Mesodermal cell (in vitro differentiated cells): ENCODE results near the gene IGSF9B.

Experiments used
- H3K27ac ChIP-seq: 2 replicates; pipeline ENCODE4 v1.7.0; 2013; ENCODE audit warnings: mild to moderate bottlenecking, low read depth, low read length, moderate library complexity; ENCODE audit not compliant: severe bottlenecking
- H3K36me3 ChIP-seq: 2 replicates; pipeline ENCODE4 v1.7.1; 2013; ENCODE audit warnings: mild to moderate bottlenecking, low read length, moderate library complexity; ENCODE audit not compliant: control insufficient read depth, insufficient read depth
- H3K4me1 ChIP-seq: one replicate; pipeline ENCODE4 v1.7.1; 2013; ENCODE audit warnings: mild to moderate bottlenecking, low read length; ENCODE audit not compliant: insufficient read depth, control insufficient read depth, poor library complexity, severe bottlenecking
- H3K4me3 ChIP-seq: 2 replicates; pipeline ENCODE4 v1.7.0; 2013; ENCODE audit warnings: low read length, control low read depth, mild to moderate bottlenecking; ENCODE audit not compliant: insufficient read depth, poor library complexity, severe bottlenecking; ENCODE audit errors: extremely low read depth
- H3K9me3 ChIP-seq: 2 replicates; pipeline ENCODE4 v1.7.1; 2013; ENCODE audit warnings: mild to moderate bottlenecking, low read length, moderate library complexity; ENCODE audit not compliant: control insufficient read depth
- WGBS, 2 experiments: methylation state at CpG; one replicate each; pipeline ENCODE4 v1.1.5; 2013; ENCODE audit warnings: missing lambda C conversion rate in 2 of 2; ENCODE audit not compliant: insufficient coverage in 2 of 2; 5-methylcytosine and 5-hydroxymethylcytosine counted together

The IGSF9B gene

DNA sequence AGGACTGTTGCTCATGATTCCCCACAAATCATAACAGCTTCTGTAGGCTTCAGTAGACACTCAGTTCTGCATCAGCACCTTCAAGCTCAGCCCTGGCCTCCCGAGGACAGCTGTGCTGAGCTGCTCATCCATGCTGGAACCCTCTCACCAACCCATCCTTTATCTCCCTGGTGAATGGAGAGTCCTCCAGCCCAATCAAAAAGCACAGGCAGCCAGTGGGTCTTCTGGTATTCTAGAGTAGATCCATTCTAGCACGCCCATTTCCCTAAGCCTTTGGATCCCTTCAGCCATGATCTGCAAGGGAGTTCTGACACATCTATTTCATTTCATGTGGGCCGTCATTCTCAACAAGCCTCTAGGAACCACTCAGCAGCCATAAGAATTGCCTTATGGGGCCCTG is 66.9 kb downstream of the IGSF9B start:
- peaks cover 5% of the 10 kb centered on the region for H3K4me1 ChIP-seq
- WGBS, 2 experiments: 82 to 83% methylated on average over 3 of the region's 3 CpGs
- no peak overlapping the region for H3K4me3 ChIP-seq
- H3K36me3 ChIP-seq: no peaks in the 10 kb centered on the region
- H3K9me3 ChIP-seq: no peaks in the 10 kb centered on the region
- H3K27ac ChIP-seq: no peak overlapping the region

- H3K36me3 ChIP-seq: no peaks in the 10 kb centered on the region
- H3K4me3 ChIP-seq: no peak overlapping the region
- H3K4me1 ChIP-seq: no peaks in the 10 kb centered on the region
- peaks cover 6% of the 10 kb centered on the region for H3K9me3 ChIP-seq
- 76 to 93% methylated on average over 5 of the region's 5 CpGs for WGBS, 2 experiments
- H3K27ac ChIP-seq: no peak overlapping the region
These were observed 67.6 kb downstream of the IGSF9B start for GRCh38 chr11:133889188-133889587.

DNA sequence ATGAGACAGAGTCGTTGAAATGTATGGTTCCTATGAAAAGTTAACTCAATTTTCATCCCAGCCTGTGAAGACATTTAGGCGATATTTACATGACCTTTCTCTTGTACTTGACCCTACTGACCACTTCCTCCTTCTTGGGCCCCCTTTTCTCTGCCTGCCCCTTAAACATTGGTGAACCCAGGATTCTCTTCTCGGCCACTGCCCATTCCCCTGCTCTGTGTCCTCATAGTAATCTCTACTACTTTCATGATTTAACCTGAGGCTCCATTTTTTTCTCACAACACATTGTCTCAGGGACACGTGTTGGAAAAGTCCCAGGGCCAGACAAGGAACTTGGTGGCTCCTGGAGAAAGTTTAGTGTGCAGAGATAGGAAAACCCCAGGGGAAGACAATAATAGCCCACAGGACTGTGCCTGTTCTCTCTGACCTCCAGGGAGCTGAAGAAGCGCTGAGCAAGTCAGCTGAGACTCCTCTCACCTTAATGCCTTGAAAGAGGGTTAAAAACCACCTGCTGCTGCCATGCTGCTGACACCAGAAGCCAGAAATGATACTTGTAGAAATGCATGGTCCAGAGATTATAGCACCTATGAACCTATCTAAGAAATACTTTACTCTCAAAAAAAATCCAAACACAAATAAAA is 69.0 kb downstream of the IGSF9B start:
- peaks cover 6% of the 10 kb centered on the region for H3K9me3 ChIP-seq
- 88 to 93% methylated on average over 4 to 5 of the region's 5 CpGs for WGBS, 2 experiments
- no peak overlapping the region for H3K27ac ChIP-seq
- no peaks in the 10 kb centered on the region for H3K36me3 ChIP-seq
- H3K4me1 ChIP-seq: no peaks in the 10 kb centered on the region
- no peak overlapping the region for H3K4me3 ChIP-seq

DNA sequence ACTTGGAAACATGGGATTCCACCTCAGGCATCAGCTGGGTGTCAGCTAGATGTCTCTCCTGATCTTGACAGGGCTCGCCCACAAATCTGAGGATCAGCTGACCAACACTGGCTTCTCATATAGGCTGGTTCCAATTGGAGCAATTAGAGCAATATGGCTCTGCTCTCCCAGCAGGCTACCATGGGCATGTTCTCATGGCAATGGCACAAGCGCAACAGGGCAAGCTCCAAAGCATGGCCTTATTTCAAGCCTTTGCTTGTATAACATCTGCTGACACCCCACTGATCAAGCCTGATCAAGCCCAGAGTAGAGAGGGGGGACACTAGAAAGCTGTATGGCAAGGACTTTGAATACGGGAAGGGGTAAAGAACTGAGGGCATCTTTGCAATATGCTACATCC is 70.7 kb downstream of the IGSF9B start:
- peaks cover 6% of the 10 kb centered on the region for H3K9me3 ChIP-seq
- H3K4me1 ChIP-seq: no peaks in the 10 kb centered on the region
- no peaks in the 10 kb centered on the region for H3K36me3 ChIP-seq
- 80 to 83% methylated on average over 1 to 3 of the region's 3 CpGs for WGBS, 2 experiments
- H3K4me3 ChIP-seq: no peak overlapping the region
- H3K27ac ChIP-seq: no peak overlapping the region

- H3K9me3 ChIP-seq: no peaks in the 10 kb centered on the region
- no peak overlapping the region for H3K4me3 ChIP-seq
- H3K4me1 ChIP-seq: no peaks in the 10 kb centered on the region
- H3K27ac ChIP-seq: no peak overlapping the region
- 14% methylated on average over 1 of the region's 1 CpG; no CpG with 5 or more reads in 1 of the 2 experiments for WGBS, 2 experiments
- H3K36me3 ChIP-seq: no peaks in the 10 kb centered on the region
These were observed 84.6 kb downstream of the IGSF9B start for GRCh38 chr11:133872160-133872559.

DNA sequence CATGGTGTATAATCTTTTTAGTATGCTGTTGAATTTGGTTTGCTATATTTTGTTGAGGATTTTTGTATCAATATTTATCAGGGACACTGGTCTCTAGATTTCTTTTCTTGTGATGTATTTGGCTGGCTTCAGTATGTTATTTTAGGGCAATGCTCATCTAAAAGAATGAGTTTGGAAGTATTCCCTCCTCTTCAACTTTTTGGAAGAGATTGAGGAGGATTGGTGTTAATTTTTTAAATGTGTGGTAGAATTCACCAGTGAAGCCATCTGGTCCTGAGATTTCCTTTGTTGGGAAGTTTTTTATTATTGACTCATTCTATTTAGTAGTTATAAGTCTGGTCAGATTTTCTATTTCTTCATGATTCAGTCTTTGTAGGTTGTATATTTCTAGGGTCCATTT is 89.3 kb downstream of the IGSF9B start:
- no peaks in the 10 kb centered on the region for H3K36me3 ChIP-seq
- no peaks in the 10 kb centered on the region for H3K9me3 ChIP-seq
- no peaks in the 10 kb centered on the region for H3K4me1 ChIP-seq
- no peak overlapping the region for H3K27ac ChIP-seq
- H3K4me3 ChIP-seq: no peak overlapping the region

DNA sequence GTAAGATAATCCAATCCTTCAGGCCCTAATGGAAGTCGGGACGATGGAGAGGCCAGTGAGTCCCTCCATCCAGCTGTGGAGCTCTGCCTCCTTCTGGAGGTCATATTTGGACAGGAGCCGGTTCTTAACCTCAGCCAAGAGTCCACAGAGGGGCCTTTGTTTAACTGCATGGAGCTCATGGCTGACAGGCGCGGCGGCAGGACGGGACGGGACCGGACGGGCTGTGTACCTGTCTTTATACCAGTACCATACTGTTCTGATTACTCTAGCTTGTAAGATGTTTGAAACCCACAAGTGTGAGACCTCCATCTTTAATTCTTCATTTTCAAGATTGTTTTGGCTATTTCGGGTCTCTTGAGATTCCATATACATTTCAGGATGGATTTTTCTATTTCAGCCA is 91.3 kb downstream of the IGSF9B start:
- Histone ChIP-seq H3K4me1 (no peaks in the 10 kb centered on the region), H3K9me3 (no peaks in the 10 kb centered on the region), H3K4me3 (no peak overlapping the region), H3K27ac (no peak overlapping the region), H3K36me3 (no peaks in the 10 kb centered on the region)
- 90 to 99% methylated on average over 8 to 10 of the region's 11 CpGs for WGBS, 2 experiments

DNA sequence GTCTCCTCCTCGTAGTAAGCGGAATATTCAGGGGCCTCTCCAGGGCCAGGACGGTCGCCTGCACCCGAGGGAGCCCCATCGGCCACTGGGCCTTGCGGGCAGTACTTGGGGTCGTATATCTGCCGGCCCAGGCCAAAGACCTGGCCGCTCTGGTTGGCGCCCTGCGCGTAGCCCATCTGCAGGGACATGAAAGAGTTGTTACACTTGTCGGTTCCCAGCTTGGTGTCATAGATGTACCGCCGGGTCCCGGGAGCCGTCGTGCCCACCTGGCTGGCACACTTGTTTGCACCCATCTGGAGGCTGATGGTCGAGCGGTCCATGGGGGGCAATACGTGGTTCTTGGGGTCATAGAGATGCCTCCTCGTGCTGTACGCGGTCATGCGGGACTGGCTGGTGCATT is 92.0 kb downstream of the IGSF9B start:
- WGBS, 2 experiments: 93 to 94% methylated on average over 23 to 26 of the region's 26 CpGs
- H3K9me3 ChIP-seq: no peaks in the 10 kb centered on the region
- H3K4me3 ChIP-seq: no peak overlapping the region
- no peaks in the 10 kb centered on the region for H3K36me3 ChIP-seq
- no peaks in the 10 kb centered on the region for H3K4me1 ChIP-seq
- H3K27ac ChIP-seq: no peak overlapping the region

- Histone ChIP-seq H3K4me3 (no peak overlapping the region), H3K9me3 (no peaks in the 10 kb centered on the region), H3K4me1 (no peaks in the 10 kb centered on the region), H3K27ac (no peak overlapping the region), H3K36me3 (no peaks in the 10 kb centered on the region)
- WGBS, 2 experiments: 96 to 98% methylated on average over 4 of the region's 6 CpGs
These were observed 96.6 kb downstream of the IGSF9B start for GRCh38 chr11:133860151-133860550.
